Epidermal melanocyte (primary cell): ENCODE results near the gene TP73.

ENCODE experiments used
- DNase-seq: peaks from one replicate; pipeline ENCODE4 v3.0.0; 2011; ENCODE audit warnings: low spot score; ENCODE audit not compliant: insufficient read length

Gene TP73

DNA sequence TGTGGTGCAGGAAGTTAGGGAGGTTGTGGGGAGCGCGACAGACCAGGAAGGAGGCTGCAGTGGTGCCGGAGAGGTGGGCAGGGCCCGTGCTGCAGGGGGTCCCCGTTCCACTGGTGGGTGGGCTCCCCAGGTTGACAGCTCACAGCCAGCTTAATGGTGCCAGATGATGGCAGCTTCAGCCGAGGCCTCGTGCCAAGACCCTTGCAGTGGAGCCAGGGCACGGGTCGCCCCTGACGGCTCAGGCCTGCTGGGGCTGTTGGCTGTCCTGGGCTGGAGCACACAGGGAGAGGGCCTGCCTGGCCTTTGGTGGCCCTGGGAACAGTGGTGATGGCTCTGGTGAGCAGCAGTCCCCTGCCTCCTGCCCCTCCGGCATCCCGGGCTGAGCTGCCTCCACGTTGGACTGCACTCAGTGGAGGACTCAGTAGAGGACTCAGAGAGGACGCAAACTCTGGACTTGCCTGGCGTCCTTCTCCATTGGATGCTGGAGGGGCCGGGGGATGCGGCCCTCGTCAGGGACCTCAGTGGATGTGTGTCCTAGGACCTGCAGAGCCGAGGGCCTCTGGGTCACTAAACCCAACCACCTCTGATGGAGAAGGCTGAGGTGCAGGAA lies 53.1 kb downstream of the TP73 start:
- DNase-seq: no peak

DNA sequence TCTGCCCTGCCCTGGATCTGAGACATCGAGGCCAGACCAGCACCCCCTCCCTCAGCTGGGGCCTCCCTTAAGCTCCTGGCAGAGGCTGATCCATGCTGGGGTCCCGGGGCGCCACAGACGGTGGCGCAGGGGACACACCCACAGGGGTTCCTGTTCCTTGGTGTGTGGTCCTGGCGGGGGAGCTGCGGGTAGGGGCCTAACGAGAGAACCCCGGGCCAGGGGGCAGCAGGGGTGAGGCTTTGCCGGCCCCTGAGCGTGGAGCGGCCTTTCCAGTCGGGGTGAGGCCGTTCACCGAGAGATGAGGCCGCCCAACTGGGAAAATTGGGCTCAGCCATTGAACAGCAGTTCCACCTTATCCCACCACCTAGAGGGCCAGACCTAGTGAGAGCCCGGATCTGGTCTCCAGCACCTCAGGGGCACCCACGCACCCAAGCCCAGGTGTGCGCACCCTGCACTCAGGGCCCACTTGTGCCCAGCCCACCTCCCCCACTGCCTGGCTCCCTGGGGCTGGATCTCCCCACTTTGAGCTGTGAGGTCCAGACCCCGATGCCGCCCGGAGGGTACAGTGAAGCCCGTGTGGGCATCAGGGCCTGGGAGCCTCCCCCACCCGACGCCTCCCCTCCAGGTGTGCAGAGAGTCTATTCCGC lies 54.5 kb downstream of the TP73 start:
- DNase-seq: no peak

DNA sequence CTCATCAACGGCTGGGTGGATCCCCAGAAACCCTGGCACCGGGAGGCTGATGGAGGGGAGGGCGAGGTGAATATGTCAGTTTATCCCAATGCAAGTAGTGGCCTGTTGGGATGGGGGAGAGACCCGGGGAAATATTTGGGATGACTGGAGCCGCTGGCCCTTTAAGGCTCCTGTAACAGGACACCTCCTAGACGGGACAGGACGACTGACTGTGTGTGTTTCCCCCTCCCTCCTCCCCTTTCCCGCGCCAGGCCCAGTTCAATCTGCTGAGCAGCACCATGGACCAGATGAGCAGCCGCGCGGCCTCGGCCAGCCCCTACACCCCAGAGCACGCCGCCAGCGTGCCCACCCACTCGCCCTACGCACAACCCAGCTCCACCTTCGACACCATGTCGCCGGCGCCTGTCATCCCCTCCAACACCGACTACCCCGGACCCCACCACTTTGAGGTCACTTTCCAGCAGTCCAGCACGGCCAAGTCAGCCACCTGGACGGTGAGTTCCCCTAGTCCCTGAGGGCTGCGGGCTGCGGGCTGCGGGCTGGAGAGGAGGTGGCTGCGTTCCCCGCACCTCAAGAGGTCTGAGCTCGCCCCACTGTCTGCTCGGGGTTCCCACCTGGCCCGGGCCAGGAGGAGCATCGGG lies 55.1 kb downstream of the TP73 start:
- no peak for DNase-seq

DNA sequence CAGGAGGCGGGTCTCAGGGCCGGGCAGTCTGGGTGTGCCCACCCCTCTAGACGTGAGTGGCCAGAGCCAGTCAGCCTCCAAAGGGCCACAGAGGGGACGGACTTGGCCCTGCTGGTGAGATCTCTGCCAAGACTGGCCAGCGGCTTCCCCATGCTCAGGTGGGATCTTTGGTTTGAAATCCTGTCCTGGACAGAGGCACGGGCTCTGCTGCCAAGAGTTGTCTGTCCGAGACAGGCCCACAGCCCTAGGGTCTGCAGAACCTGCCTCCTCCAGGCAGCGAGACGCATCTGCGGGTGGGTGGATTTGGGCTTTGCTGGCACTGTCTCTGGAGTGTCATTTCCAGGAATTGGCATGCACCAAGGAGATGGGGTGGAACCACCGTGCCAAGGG lies 55.6 kb downstream of the TP73 start:
- no peak for DNase-seq

DNA sequence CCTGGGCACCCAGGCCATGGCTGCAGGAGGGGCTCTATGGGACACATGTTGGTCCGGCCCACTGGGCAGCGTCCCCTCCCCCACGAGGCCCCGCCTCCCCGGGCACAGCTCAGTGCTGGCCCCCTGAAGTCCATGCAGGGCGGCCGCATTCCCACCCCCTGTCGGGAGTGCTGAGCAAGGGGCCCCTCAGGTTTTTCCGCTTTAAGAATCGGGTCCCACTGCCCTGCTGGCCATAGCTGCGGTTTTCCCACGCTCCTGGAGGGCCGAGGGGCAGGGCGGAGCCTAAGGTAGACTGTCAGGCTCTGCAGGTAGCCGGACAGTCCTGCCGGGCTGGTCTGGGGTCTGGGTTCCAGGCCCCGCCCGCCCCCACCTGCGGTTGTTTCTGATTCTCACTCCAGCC lies 56.5 kb downstream of the TP73 start:
- no peak for DNase-seq

DNA sequence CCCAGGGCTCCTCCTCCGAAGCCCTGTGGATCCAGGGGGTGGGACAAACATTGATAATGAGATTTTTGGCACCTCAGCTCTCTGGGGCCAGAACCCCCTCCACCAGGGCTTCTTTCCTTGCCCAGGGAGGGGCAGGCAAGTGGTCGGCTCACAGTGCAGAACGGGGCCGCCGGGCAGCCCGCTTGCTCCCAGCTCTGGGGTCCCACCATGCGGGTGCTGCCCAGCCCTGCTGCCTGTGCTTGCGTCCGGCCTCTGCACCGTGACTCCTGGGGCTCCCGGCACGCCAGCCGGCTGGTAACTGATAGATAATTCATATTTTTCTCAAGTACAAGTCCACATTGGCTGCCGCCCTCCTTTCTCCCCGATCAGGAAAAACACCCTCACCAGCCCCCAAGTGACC lies 57.9 kb downstream of the TP73 start:
- DNase-seq: no peak

DNA sequence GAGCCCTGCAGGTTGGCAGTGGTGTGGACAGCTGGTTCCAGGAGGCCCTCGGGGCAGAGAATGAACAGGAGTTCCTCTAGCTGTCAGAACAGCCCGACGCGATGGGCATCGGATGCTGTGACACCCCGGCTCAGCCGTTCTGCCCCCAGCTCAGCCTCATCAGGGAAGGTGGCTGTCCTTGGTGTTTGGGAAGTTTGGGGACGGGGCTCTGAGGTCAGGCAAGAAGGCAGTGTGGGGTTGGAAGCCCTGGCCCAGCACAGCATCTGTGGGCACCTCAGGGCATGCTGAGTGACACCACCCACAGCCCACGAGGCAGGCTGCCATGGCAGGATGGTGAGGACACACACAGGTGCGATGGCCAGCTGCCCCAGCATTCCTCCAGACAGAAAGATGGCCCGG lies 59.1 kb downstream of the TP73 start:
- no peak for DNase-seq

DNA sequence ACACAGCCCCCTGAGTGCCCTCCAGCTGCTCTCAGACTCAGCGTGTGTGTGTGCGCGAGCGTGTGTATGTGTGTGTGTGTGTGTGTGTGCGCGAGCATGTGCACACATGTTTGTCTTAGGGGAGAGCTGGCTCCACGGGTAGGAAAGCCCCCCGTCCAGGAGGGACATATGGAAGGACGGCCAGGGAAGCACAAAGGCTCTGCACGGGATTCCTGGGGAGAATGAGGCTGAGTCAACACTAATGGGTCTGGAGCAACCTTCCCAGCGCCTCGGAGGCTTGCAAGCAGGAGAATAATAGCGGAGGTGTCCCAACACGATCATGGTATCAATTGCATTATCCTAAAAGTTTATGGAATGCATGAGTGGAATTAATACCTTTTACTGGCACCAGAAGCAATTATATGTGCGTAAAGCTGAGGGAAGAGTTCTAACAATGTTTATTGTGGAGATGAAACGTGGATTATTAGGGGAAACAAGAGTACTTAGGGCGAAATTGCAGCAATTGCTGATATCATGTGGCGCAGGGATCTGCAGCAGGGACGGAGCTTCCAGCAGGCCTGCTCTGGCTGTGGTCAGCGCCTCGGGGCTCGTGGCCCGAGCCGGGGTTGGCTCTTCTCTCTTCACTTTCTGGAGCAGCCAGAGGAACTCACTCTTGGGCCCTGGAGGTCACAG lies 59.6 kb downstream of the TP73 start:
- DNase-seq: no peak

DNA sequence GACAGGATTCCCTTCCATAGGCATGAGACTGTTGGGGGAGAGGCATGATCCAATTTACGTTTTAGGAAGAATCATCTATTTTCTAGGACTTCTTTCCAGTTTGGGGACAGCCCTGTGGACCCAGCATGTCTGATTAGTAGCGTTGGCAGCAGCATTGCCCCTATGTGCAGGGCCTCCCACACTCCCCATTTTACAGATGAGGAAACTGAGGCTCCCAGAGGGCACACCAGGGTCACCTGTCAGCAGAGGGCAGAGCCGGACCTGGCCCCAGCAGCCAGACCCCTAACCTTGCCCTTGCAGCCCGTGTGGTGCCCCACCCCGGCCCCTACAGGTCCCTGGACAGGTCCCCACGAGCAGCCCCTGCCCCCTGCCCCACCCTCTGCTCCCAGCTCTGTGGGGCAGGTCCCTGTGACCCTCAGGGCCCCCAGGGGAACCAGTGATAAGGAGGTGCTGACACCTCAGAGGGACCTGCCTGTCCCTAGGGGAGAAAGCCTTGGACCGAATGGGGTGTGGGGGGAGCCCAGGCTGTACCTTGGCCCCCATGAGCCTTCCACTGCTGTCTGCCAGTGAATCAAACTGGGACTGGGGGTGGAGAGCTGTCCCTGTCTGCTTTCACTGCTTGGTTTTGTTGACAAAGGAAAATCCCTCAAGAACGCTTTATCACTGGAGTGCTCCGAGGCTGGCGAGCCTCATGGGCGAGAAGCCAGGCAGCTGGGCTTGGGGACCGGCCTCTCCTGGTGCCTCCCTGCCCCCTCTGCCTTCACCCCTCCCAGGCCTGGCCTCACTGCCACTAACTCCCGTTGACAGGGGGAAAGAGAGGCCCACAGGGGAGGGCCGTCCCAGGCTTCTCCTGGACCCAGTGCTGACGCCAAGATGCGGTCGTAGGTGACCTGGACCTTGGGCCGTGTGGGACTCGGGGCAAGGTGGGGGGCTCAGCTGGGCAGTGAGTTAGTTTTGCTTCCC lies 60.5 kb downstream of the TP73 start:
- DNase-seq: no peak

DNA sequence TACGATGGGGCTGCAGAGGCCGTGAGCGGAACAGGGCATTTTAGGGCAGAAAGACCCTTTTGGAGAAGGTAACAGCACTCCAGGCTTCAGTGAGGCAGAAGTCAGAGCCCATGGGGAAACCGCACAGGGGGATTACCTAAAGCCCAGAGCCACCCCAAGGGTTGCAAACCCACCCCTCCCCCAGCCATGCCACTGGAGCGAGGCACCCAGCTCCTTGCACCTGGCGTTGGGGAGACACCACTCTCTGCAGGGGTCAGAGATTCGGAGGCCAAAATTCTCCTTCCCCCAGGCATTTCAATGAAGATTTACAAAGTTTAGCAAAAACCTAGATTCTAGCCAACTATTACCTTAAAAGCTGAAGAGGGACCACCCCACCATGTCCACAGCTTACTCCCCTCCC lies 61.5 kb downstream of the TP73 start:
- no peak for DNase-seq

DNA sequence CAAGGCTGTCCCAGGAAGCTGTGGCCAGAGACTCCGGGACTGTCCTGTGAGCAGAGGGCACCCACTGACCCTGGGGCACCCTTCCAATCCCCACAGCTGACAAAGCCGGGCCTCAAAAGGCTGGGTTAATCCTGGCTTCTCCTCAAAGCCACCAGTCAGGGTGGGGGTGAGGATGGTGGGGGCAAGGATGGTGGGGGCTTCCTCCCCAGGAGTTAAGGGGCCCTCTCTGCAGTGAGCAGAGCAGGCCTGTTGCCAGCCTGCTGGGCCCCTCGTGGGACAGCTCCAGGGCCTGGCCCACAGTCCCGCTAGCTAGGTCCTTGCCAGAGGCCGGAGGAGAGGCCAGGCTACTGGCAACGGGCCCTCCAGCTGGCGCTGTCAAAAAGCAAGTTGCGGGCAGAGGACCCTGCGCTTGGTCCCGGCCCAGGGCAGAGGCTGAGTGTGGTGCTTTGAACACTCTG lies 62.0 kb downstream of the TP73 start:
- no peak for DNase-seq

DNA sequence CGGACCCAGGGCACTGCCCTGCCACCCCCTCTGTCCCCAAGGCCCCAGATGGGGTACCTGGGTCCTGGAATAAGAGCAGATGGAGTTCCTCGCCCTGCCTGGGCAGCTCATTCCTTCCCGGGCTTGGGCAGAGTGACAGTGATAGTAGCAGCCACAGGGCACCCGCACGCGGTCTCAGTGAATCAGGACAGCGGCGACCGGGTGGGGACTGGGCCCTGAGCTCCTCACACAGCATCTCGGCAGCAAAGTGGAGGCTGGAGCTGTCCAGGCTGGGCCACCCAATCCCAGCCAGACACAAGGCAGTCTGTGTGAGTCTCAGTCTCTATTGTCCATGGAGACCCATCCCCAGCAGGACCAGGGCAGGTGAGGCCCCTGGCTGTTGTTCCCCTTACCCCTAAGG lies 62.5 kb downstream of the TP73 start:
- no peak for DNase-seq

DNA sequence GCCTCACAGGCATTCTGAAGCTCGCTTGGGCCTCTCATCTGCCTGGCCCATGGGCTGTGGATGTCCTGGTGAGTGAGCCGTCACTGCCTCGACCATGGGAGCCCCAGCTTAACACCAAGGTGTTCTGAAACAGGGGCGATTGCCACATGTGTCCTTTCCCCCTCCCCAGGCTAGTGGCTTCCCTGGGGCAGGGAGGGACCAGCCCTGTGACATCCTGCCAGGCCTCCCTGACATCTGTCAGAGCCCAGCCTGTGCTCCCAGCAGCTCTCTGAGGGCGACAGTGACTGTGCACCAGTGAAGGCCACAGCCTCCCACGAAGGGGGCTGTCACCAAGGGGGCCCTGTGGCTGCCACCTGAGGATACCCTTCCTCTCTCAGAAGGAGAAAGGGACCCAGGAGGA lies 64.0 kb downstream of the TP73 start:
- no peak for DNase-seq

DNA sequence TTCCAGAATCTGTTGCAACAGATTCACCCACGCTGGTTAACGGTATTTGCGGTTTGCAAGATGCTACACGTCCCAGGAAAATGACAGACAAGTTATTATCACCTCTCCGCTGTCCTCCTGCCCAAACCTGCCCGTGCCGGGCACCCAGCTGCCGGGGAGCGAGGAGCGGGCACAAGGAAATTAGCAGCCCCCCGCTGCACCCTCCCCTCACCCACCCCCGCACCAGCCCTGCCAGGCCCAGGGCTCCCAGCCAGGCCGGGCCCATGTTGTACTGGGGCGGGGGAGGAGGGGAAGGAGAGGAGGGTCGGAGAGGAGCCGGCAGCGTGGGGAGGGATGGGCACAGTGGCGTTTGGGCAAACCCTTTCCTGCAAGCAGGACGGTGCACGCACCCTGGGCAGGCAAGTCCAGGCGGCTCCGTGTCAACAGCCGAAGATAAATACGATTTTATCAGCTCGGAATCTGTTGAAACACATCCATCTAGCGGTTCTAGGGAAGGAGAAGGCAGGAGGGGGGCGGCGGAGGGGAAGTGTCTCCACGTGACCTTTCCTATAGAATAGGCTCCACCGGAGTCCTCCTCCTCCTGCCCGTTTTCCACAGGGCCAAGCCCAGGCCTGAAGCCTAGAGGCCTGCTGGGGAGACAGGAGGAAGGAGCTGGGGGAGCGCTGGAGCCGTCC lies 64.9 kb downstream of the TP73 start:
- DNase-seq: no peak

DNA sequence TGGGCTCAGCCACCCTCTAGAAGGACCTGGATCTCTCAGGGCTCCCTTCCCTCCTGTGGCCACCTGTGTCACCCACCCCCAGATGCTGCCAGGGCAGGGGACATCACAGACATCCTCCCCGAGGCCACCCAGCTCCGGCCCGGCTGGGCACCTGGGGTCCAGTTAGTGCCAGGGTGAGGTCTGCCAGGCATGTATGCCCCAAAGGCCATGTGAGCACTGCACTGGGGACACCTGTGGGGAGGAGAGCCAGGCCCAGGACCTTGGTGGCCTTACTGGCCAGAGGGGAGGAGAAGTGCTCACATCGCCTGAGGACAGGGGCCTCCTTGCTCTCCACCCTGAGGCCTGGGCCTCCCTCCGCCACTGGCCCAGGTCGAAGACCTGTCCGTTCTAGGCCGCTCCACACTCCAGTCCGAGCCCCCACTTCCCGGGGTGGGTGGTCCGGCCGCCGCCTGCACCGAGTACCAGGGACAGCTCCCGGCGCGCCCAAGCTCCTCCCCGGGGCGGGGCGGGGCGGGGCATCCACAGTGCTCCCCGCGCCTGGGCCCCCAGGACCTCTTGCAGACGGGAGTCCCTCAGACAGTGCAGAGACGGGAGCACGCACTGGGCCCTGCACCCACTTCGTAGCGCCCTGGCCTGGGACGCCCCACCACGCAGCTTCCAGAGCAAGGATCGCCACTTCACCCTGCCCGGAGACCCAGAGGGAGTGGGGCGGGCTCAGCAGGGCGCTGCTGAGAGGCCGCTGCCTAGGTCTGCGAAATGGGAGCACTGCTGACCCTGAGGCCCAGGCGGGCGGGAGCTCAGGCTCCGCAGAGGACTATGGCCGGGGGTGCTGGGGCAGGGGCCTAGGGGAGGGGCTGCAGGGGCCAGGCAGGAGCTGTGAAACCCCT lies 65.6 kb downstream of the TP73 start:
- no peak for DNase-seq

DNA sequence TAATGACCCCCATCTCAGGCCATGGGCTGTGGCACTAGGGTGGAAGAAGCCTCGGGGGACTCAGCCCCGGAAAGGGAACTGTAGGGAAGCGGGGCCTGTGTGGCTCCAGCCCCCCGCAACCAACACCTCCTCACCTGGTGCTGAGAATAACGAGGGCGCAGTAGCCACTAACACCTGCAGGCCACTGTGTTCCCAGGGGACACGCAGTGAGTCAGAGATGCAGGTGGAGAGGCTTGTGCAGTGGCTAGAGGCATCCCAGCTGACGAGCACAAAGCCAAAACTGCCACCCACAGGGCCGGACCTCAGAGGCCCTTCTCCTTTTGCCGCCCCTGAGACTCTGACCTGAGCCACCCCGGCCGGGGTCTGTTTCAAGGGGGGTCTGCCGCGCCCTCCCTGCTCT lies 66.4 kb downstream of the TP73 start:
- no peak for DNase-seq

DNA sequence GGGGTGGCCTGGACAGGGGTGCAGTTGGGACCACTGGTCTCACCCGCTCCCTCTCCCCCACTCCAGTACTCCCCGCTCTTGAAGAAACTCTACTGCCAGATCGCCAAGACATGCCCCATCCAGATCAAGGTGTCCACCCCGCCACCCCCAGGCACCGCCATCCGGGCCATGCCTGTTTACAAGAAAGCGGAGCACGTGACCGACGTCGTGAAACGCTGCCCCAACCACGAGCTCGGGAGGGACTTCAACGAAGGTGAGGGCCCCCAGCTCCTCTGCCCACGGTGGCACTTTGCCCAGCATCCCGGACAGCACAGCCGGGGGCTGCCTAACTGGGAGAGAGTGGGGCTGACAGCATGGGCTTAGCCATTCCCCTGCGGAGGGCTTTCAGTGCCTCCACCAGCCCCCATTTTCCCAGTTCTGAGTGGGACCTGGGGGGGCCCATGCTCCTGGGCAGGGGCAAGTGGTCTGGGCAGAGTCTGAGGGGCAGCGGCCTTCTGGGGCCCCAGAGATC lies 69.7 kb downstream of the TP73 start:
- no peak for DNase-seq

DNA sequence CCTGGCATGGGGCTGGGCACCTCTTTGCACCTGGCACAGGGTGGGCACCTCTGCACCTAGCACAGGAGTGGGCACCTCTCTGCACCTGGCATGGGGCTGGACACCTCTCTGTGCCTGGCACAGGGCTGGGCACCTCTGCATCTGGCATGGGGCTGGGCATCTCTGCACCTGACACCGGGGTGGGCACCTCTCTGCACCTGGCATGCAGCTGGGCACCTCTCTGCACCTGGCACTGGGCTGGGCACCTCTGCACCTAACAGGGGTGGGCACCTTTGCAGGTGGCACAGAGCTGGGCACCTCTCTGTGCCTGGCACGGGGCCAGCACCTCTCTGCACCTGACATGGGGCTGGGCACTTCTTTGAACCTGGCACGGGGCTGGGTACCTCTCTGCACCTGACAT lies 70.5 kb downstream of the TP73 start:
- no peak for DNase-seq

DNA sequence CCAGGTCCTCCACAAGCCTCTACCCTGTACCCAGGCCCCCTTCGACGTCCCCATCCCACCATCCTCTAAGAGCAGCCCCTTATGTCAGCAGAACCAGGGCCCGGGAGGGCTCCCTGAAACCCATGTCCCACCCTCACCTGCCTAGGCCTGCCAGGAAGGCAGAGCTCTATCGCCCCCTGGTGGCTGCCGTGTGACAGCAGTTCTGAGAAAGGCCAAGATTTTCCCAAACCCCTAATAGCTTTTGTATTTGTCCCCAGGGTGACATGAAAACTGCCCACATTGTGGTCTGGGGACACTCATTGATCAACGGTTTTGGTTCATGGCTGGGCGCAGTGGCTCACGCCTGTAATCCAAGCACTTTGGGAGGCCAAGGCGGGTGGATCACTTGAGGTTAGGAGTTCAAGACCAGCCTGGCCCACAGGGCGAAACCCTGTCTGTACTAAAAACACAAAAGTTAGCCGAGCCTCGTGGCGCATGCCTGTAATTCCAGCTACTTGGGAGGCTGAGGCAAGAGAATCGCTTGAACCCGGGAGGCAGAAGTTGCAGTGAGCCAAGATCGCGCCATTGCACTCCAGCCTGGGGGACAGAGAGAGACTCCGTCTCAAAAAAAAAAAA lies 72.2 kb downstream of the TP73 start:
- peak; percentile 76 for DNase-seq
